Mammary epithelial cell (primary cell): ENCODE results near the gene ELMO3.

Experiments used
- CTCF ChIP-seq, 2 donors: IDR thresholded peaks in 1 of 2; conservative IDR thresholded peaks in 1 of 2; 2 replicates each; pipeline ENCODE4 v1.5.1; 2011 to 2012; ENCODE audit warnings: inconsistent platforms in 2 of 2, low read length in 2 of 2, mild to moderate bottlenecking in 2 of 2, control low read depth in 1 of 2, low read depth in 1 of 2; ENCODE audit not compliant: insufficient read depth in 1 of 2; ENCODE audit errors: extremely low read depth in 1 of 2
- EZH2 ChIP-seq: IDR thresholded peaks from 2 replicates; pipeline ENCODE4 v1.6.1; 2012; ENCODE audit warnings: low read length, inconsistent platforms, borderline replicate concordance

- no peak for TF ChIP-seq CTCF (conservative IDR thresholded peaks at IDR 0.05 in 1 of 2, IDR thresholded peaks at IDR 0.05 in 1 of 2; ENCODE audit: extremely low read depth in 1 of 2, insufficient read depth in 1 of 2, low read depth in 1 of 2, low read length in 2 of 2)
- no peak for TF ChIP-seq EZH2
These were observed 14.5 kb downstream of the ELMO3 start for GRCh38 chr16:67213197-67214019.
